Right atrium auricular region (tissue), 2 donors: ENCODE measurements around the gene TSEN54. TPM values are rescaled to one million over a fixed set of nuclear protein-coding genes. Genes with fewer than 3 reads are reported as not detected.

ENCODE experiments used
- DNase-seq: peaks from one replicate; pipeline ENCODE4 v3.0.0-alpha.2; 2019; ENCODE audit warnings: low spot score
- H3K27ac ChIP-seq, 2 donors: fragments of 200-600 bp; sonication (generic); 1 replicate in 1 of 2; 2 replicates in 1 of 2; pipeline ENCODE4 v1.5.1; 2016 to 2019
- H3K27me3 ChIP-seq, 2 donors: fragments of 200-600 bp; sonication (generic); one replicate each; pipeline versions ENCODE4 v1.5.1 to v1.6.0; 2017 to 2019
- H3K36me3 ChIP-seq: fragments of 200-600 bp; sonication (generic); one replicate; pipeline ENCODE4 v1.5.1; 2016
- H3K4me1 ChIP-seq, 2 donors: fragments of 200-600 bp; sonication (generic); one replicate each; pipeline versions ENCODE4 v1.5.1 to v1.6.0; 2017 to 2019
- H3K4me3 ChIP-seq, 2 donors: fragments of 200-600 bp; sonication (generic); 1 replicate in 1 of 2; 2 replicates in 1 of 2; pipeline ENCODE4 v1.5.1; 2017 to 2019; ENCODE audit warnings: mild to moderate bottlenecking in 1 of 2, moderate library complexity in 1 of 2
- H3K9me3 ChIP-seq, 2 donors: fragments of 200-600 bp; sonication (generic); one replicate each; pipeline ENCODE4 v1.5.1; 2019
- CTCF ChIP-seq, 2 donors: fragments of 200-600 bp; sonication (generic); IDR thresholded peaks; one replicate each; pipeline ENCODE4 v1.5.1; 2019; ENCODE audit warnings: antibody characterized with exemption in 2 of 2
- total RNA-seq, 2 donors: library from RNA; depleted of rRNA; stranded (reverse); fragments of >200 nt; gene quantifications; one replicate each; pipeline ENCODE4 v1.1.0, GENCODE V29; 2016

Gene TSEN54
- 10 to 100 TPM in 1 of 2 donors, 1 to 10 TPM in 1; 9.6 to 13.8 TPM for total RNA-seq

GRCh38 chr17:75516255-75516618 is at the start of gene TSEN54:
TSS of gene TSEN54 (plus strand) at chr17:75516528. CDS start at chr17:75516561, 33 bp downstream.
- H3K27ac ChIP-seq, result peak within 1 kb of the TSS; percentile 93 to 97
- H3K4me3 ChIP-seq, result peak within 1 kb of the TSS; percentile 95 to 99
- TF ChIP-seq CTCF (IDR thresholded peaks at IDR 0.05), result no peak
- no peaks in the 10 kb centered on the region for H3K9me3 ChIP-seq
- H3K27me3 ChIP-seq, result no peaks in the 10 kb centered on the region
- DNase-seq, result peak; percentile 88
- H3K4me1 ChIP-seq, result peaks cover 0 to 46% of the 10 kb centered on the region in 2 donors
- peaks cover 24% of the 10 kb centered on the region for H3K36me3 ChIP-seq

GRCh38 chr17:75468291-75468754 is 48.0 kb upstream of the TSEN54 start:
- H3K27me3 ChIP-seq, result no peaks in the 10 kb centered on the region
- no peak overlapping the region for H3K4me3 ChIP-seq

GRCh38 chr17:75468779-75469373 is 47.5 kb upstream of the TSEN54 start:
- DNase-seq, result no peak
- peak overlapping the region in 1 of 2 donors; percentile 41 for H3K27ac ChIP-seq
- no peak for TF ChIP-seq CTCF (IDR thresholded peaks at IDR 0.05)
- no peaks in the 10 kb centered on the region for H3K27me3 ChIP-seq
- H3K36me3 ChIP-seq, result peaks cover 9% of the 10 kb centered on the region
- peaks cover 0 to 26% of the 10 kb centered on the region in 2 donors for H3K4me1 ChIP-seq
- H3K9me3 ChIP-seq, result no peaks in the 10 kb centered on the region
- H3K4me3 ChIP-seq, result no peak overlapping the region

More at GRCh38 chr17:75468291-75468754, 48.0 kb upstream of the TSEN54 start:
- no peak for DNase-seq
- H3K27ac ChIP-seq, result peak overlapping the region in 1 of 2 donors; percentile 41
- no peaks in the 10 kb centered on the region for H3K9me3 ChIP-seq
- peaks cover 0 to 22% of the 10 kb centered on the region in 2 donors for H3K4me1 ChIP-seq
- H3K36me3 ChIP-seq, result peaks cover 9% of the 10 kb centered on the region
- TF ChIP-seq CTCF (IDR thresholded peaks at IDR 0.05), result no peak

GRCh38 chr17:75471207-75471606 is 45.1 kb upstream of the TSEN54 start:
- Histone ChIP-seq H3K4me1 (peaks cover 0 to 43% of the 10 kb centered on the region in 2 donors), H3K9me3 (no peaks in the 10 kb centered on the region), H3K36me3 (peaks cover 9% of the 10 kb centered on the region), H3K27me3 (no peaks in the 10 kb centered on the region), H3K4me3 (no peak overlapping the region), H3K27ac (no peak overlapping the region)
- TF ChIP-seq CTCF (IDR thresholded peaks at IDR 0.05), result no peak
- no peak for DNase-seq

- no peak for TF ChIP-seq CTCF (IDR thresholded peaks at IDR 0.05)
- Histone ChIP-seq H3K27me3 (no peaks in the 10 kb centered on the region), H3K27ac (no peak overlapping the region), H3K4me1 (peaks cover 0 to 52% of the 10 kb centered on the region in 2 donors), H3K4me3 (no peak overlapping the region), H3K36me3 (peaks cover 9% of the 10 kb centered on the region), H3K9me3 (no peaks in the 10 kb centered on the region)
- no peak for DNase-seq
These were observed 44.2 kb upstream of the TSEN54 start for GRCh38 chr17:75472119-75472518.

GRCh38 chr17:75473246-75473645 is 43.1 kb upstream of the TSEN54 start:
- Histone ChIP-seq H3K27me3 (no peaks in the 10 kb centered on the region), H3K4me3 (no peak overlapping the region), H3K27ac (peak overlapping the region in 1 of 2 donors; percentile 29), H3K36me3 (peaks cover 9% of the 10 kb centered on the region), H3K4me1 (peaks cover 0 to 52% of the 10 kb centered on the region in 2 donors), H3K9me3 (no peaks in the 10 kb centered on the region)
- no peak for TF ChIP-seq CTCF (IDR thresholded peaks at IDR 0.05)
- no peak for DNase-seq
